ENCODE measurements around the gene CDH5.
A peak's percentile ranks its signal among the peaks of the same experiment; 100 is the strongest.

The CDH5 gene

DNA sequence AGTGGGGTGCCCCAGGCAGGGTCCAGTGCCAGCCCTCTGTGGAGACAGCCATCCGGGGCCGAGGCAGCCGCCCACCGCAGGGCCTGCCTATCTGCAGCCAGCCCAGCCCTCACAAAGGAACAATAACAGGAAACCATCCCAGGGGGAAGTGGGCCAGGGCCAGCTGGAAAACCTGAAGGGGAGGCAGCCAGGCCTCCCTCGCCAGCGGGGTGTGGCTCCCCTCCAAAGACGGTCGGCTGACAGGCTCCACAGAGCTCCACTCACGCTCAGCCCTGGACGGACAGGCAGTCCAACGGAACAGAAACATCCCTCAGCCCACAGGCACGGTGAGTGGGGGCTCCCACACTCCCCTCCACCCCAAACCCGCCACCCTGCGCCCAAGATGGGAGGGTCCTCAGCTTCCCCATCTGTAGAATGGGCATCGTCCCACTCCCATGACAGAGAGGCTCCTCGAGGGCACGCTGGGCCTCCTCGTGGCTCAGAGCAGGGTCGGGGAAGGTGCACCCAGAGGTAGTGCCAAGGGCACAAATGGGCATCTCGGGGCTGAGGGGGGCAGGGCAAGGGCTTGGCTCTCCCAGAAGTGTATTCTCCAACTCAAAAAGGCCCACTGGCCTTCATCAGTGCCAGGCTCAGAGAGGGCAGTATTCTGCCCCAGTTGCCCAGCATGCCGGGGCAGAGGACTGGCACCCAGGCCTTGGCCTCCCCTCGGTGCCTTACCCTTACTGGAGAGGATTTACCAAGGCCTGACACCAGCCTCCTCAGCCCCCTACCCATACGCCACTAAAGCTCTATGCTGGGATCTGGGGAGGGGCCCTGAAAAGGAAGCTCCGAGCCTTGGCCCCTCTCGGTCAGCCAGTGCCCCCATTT lies at the start of gene CDH5:
Gene CDH5, plus strand, starts transcription at position 259 of the 867 bp plus-strand sequence. CDS start 12,647 bp downstream, outside the sequence.
- TF ChIP-seq ZFX (IDR thresholded peaks at IDR 0.05; ENCODE audit: borderline replicate concordance) = no peak
- TF ChIP-seq, protein P1, sequence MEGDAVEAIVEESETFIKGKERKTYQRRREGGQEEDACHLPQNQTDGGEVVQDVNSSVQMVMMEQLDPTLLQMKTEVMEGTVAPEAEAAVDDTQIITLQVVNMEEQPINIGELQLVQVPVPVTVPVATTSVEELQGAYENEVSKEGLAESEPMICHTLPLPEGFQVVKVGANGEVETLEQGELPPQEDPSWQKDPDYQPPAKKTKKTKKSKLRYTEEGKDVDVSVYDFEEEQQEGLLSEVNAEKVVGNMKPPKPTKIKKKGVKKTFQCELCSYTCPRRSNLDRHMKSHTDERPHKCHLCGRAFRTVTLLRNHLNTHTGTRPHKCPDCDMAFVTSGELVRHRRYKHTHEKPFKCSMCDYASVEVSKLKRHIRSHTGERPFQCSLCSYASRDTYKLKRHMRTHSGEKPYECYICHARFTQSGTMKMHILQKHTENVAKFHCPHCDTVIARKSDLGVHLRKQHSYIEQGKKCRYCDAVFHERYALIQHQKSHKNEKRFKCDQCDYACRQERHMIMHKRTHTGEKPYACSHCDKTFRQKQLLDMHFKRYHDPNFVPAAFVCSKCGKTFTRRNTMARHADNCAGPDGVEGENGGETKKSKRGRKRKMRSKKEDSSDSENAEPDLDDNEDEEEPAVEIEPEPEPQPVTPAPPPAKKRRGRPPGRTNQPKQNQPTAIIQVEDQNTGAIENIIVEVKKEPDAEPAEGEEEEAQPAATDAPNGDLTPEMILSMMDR (IDR thresholded peaks at IDR 0.05) = no peak

DNA sequence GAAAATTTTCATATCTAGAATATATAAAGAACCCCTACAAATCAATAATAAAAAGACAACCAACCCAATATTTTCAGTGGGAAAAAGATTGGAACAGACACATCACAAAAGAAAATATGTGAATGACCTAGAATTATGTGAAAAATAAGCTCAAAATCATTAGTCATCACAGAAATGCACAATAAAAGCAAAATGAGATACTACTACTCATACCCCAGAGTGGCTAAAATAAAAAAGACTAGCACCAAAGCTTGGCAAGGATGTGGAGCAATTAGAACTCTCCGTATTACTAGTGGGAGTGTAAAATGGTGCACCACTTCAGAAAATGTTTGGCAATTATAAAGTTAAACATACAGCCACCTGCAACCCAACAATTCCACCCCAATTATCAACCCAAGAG lies 48.0 kb upstream of the CDH5 start:
- TF ChIP-seq, protein P1 (IDR thresholded peaks at IDR 0.05) = no peak
- no peak for TF ChIP-seq ZFX (IDR thresholded peaks at IDR 0.05; ENCODE audit: borderline replicate concordance)

More for the DNA sequence above, at the start of gene CDH5:
- H3K27ac ChIP-seq = no peak within 1 kb of the TSS

GRCh38 chr16:66320774-66321173 lies 45.7 kb upstream of the CDH5 start:
- no peak overlapping the region for H3K27ac ChIP-seq
- TF ChIP-seq, protein P1 (IDR thresholded peaks at IDR 0.05) = no peak
- no peak for TF ChIP-seq ZFX (IDR thresholded peaks at IDR 0.05; ENCODE audit: borderline replicate concordance)

More for the DNA sequence above, 48.0 kb upstream of the CDH5 start:
- H3K27ac ChIP-seq = no peak overlapping the region

DNA sequence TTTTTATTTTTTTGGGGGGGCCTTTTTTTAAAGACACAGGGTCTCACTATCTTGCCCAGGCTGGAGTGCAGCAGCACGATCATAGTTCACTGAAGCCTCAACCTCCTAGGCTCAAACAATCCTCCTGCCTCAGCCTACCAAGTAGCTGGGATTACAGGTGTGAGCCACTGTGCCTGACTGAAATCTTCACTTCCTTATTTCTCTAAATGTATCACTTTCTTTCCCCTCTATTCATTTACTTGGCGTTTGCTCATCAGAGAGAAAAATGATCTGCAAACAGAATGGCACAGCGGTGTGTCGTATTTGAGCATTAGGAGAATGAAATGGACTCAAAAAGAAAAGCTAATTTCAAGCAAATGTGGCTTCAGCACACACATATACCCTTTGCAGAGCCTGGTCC lies 44.3 kb upstream of the CDH5 start:
- TF ChIP-seq, protein P1 (IDR thresholded peaks at IDR 0.05) = no peak
- TF ChIP-seq ZFX (IDR thresholded peaks at IDR 0.05; ENCODE audit: borderline replicate concordance) = no peak
- no peak overlapping the region for H3K27ac ChIP-seq

DNA sequence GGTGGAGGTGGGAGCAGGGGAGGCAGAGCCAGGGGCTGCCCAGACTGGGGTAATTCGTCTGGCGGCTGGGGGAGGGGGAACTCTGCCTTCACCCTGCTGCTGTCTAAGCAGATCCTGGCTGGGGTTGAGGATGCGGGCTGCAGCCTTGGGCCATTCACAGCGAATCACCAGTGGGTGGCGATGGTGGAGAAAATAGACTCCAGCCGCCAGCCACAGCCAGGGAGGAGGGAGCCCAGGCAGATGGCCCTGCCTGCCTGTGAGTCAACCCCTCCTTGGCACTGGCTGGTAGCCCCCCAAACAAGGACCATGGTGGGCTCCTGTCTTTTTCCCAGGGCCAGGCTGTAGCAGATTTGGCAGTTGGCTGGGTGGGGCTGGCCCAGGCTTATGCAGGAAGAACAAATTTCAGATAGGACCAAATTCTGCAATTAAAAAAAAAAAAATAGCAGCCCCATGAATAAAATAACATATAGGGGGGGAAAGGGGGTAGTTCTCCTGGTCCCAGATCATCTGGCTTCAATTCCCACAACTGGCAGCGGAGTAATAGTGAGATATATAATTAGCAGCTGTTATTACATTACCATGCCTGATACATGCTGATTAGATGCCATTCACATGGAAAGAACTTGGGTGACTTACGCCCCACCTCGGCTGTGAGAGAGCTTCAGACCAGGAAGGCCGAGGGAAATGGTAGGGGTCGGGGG lies 41.5 kb upstream of the CDH5 start:
- TF ChIP-seq ZFX (IDR thresholded peaks at IDR 0.05; ENCODE audit: borderline replicate concordance) = no peak
- TF ChIP-seq, protein P1 (IDR thresholded peaks at IDR 0.05) = peak; percentile 42
- no peak overlapping the region for H3K27ac ChIP-seq

DNA sequence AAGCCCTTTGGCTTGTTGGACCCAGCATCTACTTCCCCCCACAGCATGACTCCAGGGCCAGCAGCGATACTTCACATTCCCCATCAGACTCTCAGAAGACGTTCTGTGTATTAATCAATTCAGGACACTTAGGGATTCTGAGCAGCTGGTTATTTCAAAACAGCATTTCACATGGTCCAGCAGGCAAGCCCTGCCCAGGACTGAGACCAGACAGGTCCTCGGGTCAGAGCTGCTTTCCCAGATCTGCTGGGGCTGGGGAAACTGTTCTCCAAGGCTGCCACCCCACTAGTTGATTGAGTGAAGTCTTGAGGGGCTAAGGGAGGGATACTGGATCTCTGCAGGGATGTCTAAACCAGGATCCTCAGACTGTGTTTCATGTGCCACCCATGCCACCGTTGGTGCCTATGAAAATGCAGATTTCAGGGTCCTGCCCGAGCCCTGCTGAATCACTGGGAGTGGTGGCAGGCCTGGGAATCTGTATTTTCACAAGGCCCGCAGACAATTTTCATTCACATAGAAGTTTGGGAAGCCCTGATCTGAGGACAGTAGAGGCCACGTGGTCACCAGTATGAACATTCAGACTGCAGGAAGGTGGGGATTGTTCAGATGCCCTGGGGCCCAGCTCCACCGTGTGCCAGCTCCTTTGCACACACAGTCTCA lies 40.6 kb upstream of the CDH5 start:
- TF ChIP-seq ZFX (IDR thresholded peaks at IDR 0.05; ENCODE audit: borderline replicate concordance) = no peak
- TF ChIP-seq, protein P1 (IDR thresholded peaks at IDR 0.05) = no peak
- no peak overlapping the region for H3K27ac ChIP-seq

Measured in 22Rv1 (cell line).